ENCODE measurements around the gene GRHL1.

- no peak for TF ChIP-seq CTCF (conservative IDR thresholded peaks at IDR 0.05; ENCODE audit: low read depth, low read length)
- no peak for TF ChIP-seq EZH2 (IDR thresholded peaks at IDR 0.05; ENCODE audit: low read length, unreplicated experiment)
- TF ChIP-seq EZH2phosphoT487 (IDR thresholded peaks at IDR 0.05; ENCODE audit: borderline replicate concordance, low read length): no peak
These were observed 78.4 kb downstream of the GRHL1 start for GRCh38 chr2:10029875-10030223.

All from PC-3 (cell line).